GM19372 (cell line): ENCODE data around the gene HLA-B.
A peak's percentile ranks its signal among the peaks of the same experiment; 100 is the strongest.
"Not testable (repeated sequence)": the region's sequence is repeated elsewhere in the genome, so short reads cannot be mapped to it uniquely, and the experiment has no call there.

Experiments
- ATAC-seq: cut with Tn5 transposase; IDR thresholded peaks from one replicate; pipeline ENCODE4 v1.9.1; 2021; ENCODE audit warnings: mild to moderate bottlenecking, low read depth, moderate library complexity; ENCODE audit not compliant: unreplicated experiment

The HLA-B gene

DNA sequence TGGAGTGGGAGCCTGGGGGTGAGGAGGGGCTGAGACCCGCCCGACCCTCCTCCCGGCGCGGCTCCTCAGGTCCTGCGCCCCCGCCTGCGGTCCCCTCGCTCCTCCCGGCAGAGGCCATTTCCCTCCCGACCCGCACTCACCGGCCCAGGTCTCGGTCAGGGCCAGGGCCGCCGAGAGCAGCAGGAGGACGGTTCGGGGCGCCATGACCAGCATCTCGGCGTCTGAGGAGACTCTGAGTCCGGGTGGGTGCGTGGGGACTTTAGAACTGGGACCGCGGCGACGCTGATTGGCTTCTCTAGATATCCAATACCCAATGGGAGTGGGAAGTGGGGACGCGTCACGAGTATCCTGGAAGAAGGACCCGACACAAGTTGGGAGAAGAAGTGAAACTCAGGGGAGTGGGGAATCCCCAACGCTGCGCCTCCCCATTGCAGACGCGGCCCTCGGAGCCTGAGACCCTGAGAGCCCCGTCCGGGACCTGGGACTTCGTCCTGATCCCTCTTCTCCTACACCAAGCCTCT lies at the start of gene HLA-B:
TSS of gene HLA-B (minus strand) at position 234 of the 521 bp plus-strand sequence. CDS start at position 213, 21 bp downstream.
- peak; percentile 74 for ATAC-seq

DNA sequence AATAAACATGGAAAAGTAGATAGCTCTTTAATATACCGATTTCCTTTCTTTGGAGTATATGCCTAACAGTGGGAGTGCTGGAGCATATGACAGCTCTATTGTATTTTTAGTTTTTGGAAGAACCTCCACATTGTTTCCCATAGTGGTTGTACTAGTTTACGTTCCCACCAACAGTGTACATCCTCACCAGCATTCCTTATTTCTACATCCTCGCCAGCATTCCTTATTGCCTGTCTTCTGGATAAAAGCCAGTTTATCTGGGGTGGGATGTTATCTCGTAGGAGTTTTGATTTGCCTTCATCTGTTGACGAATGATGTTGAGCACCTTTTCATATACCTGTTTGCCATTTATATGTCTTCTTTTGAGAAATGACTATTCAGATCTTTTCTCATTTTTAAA lies 49.0 kb upstream of the HLA-B start:
- ATAC-seq, result no peak

DNA sequence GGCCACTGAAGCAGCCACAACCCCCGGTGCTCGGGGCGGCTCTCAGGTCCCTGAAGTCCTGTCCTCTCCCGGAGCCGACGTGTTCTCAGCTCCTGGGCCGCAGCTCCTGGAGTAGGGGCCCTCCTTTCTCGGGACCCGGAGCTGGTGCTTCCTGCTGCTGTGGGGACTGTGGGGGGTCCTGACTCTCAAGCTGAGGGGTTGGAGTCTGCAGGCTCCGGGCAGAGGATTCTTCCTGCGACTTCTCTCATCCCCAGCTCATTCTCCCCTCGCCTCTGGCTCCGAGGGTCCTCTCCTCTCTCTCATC lies 47.0 kb upstream of the HLA-B start:
- ATAC-seq, result not testable (repeated sequence)

DNA sequence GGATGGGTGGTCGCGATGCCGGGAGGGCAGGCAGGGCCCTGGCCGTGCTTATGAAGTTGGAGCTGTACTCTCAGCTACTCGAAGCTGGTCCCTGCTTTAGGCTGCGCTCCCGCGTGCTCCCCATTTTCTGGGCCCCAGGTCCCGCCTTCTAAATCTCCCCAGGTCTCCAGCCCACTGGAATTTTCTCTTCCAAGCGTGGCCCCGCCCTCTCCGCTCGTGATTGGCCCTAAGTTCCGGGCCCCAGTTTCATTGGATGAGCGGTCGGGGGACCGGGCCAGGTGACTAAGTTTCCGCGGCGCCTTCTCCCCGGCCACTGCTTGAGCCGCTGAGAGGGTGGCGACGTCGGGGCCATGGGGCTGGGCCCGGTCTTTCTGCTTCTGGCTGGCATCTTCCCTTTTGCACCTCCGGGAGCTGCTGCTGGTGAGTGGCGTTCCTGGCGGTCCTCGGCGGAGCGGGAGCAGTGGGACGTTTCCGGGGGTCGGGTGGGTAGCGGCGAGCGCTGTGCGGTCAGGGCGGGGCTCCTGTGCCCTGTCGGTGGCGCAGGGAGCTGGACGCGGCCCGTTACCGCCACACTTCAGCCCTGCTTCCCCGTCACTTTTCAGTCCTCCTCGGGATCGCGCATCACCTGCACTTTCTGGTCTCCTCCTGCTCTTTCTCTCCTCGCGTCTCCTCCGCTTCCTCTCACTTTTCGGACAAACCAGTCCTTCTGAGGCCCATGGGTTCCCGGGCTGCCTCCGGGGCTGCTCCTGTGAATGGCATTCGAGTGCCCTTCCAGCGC lies 46.5 kb upstream of the HLA-B start, which contains the start of gene MICA:
TSS of gene MICA (plus strand) at position 313 of the 778 bp plus-strand sequence. CDS start at position 351, 38 bp downstream.
- ATAC-seq, result peak; percentile 55

DNA sequence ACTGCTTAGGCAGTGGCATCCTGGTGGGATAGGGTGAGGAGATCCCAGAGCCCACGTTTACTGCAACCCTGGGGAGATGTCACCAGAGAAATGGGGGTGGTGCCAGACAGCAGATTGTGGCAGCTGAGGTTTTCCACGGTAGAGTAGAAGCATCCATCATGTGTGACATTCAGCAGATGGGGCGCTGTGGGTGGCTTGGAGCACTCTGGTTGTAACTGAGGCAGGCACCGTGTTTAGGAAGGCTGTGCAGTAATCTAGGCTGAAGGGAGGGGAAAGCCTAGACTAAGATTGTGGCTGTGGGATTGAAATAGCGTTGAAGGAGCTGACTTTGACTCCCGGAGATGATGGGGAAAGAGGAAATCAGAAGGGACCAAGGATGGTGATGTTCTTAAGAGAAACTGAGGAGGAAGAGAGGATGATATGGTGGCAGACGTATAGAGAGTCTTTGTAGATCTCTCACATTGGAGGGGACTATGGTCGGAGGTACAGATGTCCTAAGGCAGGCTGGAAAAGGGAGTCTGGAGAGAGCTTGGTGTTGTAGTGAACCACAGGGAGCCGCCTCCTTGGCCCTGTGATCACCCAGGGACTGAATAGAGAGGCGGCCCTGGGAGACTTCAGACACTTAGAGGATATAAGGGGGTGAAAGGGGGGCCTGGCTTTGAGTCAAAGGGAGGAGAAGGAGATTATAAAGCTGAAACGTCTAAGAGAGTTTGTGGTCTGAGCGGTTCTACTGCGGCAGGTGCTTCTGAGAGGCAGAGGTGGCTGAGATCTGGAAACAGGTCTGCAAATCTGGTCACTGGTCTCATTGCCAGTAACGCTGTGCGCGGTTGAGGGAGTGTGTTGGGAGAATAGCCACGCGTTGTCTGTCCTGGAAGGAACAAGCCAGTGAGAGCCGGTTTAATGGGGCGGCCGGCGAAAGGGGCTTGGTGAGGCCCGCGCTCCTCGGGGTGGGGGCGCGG lies 45.6 kb upstream of the HLA-B start:
- ATAC-seq, result no peak

DNA sequence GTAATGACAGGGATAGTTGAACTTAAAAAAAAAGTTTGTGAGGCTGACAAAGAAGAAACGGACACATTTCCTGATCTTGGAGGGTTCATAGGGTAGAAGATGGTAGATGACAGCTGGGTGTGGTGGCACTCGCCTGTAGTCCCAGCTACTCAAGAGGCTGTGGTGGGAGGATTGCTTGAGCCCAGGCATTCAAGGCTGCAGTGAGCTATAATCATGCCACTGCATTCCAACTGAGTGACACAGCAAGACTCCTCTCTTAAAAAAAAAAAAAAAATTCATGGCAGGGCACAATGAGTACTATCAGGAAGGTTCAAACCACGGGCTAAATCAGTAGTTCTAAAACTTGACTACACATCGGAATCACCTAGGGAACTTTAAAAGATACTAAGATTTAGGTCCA lies 44.4 kb upstream of the HLA-B start:
- no peak for ATAC-seq

DNA sequence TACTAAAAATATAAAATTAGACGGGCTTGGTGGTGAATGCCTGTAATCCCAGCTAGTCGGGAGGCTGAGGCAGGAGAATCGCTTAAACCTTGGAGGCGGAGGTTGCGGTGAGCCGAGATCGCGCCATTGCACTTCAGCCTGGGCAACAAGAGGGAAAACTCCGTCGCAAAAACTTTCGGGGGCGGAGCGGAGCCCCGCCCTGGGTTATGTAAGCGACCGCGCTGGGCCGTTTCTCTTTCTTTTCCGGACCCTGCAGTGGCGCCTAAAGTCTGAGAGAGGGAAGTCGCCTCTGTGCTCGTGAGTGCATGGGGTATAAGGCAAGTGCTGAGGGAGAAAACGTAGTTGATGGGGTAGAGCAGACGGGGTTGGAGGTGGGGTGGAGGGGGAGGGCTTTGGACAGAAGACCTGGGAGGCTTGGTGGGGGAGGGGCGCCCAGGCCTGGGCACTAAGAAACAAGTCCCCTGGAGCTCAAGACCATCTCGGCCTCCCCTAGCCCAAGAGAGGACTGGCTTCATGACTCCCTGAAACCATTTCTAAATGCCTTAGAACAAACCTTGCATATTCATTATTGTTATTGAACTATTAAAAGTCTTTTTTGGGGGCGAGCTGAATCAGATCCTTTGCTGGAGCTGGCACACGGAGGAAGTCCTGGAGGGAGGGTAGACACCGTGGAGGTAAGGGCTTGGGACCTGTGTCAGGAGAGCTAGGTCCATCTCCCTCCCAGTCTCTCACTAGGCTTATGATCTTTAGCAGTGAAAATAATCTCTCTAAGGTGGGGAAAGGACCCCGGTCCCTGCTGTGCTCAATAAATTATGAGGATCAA lies 43.7 kb upstream of the HLA-B start:
- ATAC-seq, result peak; percentile 41

DNA sequence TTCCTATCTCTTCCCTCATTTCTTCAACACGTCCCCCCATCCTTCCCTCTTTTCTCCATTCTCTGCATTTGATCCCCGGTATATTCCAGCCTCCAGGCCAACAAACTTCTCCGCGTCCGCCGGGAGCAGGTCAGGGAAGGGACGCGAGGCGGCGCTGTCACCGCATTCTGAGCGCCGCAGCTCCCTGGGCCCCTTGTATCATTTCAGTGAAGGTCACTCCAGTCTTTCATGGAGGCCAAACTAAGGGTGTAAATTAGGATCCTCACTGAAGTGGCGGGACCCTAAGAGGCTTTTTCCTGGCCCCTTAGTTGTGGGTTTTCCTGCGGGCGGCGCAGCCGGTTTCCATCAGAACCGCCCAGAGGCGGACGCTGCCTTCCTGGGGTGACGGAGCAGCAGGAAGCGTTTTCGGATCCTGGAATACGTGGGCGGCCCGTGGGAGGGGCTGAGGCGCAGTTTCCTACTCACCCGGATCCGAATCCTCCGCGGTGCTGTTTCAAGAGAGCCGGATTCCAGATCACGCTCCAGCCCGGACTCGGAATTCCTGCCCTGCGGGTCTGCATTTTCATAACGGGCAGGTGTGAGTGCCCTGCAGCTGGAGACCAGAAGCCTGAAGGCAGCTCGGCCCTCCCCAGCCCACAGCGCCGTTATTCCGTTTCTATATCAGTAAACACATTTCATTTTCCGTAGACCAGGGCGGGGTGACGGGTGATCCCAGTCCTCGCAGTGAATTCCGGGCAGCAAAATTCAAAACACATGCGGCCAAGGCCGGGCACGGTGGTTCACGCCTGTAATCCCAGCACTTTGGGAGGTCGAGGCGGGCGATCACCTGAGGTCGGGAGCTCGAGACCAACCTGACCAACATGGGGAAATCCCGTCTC lies 42.8 kb upstream of the HLA-B start:
- peak; percentile 40 for ATAC-seq

DNA sequence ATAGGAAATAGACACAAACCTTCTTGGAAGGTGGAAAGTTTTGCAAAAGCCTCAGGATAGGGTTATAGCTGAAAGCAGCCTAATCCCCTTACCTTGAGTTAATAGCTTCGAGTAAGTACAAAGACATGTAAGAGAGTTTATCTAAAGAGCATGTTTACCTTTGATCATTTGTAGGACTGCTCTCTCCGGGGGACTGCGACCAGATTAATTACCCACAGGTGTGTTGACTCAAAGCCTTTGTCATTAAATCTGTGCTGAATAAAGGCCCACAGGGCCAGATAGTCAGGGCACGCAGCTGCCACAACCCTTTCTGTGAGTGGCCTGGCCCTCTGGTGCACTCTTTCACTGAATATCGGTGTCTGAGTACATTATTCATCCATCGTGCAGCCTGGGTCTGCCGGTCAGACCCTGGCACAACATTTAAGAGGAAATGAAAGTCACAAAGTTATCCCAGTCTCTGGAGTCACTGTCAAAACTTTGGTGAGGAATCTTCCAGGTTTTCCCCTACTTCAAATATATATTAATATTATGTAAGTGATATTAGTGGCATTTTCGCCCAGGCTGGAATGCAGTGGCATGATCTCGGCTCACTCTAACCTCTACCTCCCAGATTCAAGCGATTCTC lies 41.0 kb upstream of the HLA-B start:
- no peak for ATAC-seq

DNA sequence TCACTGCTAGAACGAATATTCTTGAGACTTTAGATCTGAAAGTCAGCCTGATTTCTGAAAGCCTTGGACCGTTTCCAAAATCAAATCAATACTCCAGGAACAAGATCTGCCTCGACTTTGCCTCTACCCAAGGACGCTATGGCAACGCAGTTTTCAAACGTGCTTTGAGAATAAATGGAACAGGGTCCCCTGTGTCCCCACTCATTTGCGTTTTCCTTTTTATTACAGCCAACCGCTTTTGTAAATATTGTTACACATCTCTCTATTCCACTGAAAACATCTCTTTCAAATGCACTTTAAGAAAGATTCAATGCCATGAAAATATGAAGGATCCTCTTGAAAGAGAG lies 40.1 kb upstream of the HLA-B start:
- ATAC-seq, result not testable (repeated sequence)

DNA sequence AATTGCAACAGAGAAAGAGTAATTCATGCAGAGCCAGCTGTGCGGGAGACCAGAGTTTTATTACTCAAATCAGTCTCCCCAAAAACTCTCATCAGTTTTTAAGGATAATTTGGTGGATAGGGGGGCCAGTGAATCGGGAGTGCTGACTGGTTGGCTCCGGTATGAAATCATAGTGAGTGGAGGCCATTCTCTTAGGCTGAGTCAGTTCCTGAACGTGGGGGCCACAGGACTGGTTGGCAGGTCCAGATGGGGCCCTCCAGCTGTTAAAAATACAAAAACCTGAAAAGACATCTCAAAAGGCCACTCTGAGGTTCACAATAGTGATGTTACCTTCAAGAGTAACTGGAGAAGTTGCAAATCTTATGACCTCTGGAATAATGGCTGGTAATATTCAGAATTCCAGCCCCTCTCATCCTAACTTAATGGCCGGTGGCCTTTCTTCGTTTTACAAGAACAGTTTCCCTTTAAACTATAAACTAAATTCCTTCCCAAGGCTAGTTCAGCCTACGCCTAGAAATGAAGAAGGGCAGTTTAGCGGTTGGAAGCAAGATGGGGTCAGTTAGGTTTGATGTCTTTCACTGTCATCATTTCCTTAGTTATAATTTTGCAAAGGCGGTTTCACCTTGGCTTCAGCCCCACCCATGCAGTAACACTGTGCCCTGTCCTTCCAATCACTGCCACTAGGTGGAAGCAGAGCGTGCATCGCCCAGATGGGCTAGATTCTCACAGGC lies 39.6 kb upstream of the HLA-B start:
- ATAC-seq, result no peak

DNA sequence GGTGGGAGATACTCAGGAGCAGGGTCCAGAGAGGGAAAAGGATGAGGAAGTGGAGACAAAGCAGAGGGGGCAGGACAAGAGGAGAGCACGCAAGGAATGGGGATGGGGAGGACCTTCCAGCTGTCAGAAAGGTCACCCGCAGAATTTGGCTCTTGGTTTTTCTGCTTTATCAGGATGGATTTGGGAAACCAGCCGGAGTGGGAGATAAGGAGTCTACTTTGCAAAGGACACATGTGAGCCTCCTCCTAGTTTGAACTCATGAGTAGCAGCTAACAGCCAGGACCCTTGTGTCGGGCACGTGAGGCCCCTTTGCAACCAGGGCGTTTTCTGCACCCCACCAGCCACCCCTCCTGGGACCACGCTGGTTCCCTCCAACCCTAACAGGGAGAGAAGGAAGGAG lies 38.9 kb upstream of the HLA-B start:
- no peak for ATAC-seq

DNA sequence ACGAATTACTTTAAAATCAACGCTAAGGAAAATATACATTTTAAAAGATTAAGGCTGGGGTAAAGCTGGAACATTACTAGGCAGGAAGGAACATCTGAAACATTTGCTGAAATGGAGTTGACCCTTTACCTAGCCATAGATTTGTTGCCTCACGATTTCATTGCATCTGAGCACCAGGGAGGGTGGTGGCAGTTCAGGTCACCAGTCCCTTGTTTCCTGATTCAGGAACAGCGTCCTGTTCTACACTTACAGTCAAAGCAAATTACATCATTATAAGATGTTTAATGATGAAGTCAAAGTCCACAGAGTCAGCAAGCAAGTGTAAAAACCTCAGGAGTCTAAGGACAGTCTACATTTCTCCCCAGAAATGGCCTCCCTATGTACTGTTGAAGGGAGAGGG lies 37.4 kb upstream of the HLA-B start:
- no peak for ATAC-seq

DNA sequence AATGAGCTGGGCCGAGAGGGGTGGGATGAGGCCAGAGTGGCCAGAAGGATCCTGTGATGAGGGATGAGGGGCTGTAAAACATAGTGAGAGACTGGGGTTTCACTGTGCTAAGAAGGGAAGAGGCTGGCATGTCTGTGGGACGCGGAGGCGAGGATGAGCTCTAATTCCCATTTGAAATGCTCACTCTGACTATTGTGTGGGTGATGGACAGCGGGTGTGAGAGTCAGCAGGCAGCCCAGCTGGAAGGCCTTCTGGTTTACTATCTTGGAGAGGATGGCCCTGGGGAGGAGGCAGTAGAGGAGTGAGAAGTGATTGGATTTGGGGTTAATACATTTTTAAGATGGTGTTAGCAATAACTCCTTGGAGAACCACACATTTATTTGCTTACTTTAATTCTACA lies 37.0 kb upstream of the HLA-B start:
- ATAC-seq, result no peak

DNA sequence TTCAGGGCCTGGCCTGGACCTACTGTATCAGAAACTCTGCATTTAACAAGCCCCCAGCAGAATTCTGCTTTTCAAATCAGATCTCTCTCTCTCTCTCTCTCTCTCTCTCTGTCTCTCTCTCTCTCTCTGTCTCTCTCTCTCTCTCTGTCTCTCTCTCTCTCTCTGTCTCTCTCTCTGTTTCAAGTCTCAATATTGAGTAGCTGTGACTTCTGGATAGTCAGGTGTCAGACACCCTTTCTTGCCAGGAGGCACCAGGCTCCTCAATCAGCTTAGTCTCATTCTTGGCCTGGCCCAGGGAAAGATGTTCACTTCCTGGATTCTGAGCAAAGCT lies 32.8 kb upstream of the HLA-B start:
- ATAC-seq, result not testable (repeated sequence)

DNA sequence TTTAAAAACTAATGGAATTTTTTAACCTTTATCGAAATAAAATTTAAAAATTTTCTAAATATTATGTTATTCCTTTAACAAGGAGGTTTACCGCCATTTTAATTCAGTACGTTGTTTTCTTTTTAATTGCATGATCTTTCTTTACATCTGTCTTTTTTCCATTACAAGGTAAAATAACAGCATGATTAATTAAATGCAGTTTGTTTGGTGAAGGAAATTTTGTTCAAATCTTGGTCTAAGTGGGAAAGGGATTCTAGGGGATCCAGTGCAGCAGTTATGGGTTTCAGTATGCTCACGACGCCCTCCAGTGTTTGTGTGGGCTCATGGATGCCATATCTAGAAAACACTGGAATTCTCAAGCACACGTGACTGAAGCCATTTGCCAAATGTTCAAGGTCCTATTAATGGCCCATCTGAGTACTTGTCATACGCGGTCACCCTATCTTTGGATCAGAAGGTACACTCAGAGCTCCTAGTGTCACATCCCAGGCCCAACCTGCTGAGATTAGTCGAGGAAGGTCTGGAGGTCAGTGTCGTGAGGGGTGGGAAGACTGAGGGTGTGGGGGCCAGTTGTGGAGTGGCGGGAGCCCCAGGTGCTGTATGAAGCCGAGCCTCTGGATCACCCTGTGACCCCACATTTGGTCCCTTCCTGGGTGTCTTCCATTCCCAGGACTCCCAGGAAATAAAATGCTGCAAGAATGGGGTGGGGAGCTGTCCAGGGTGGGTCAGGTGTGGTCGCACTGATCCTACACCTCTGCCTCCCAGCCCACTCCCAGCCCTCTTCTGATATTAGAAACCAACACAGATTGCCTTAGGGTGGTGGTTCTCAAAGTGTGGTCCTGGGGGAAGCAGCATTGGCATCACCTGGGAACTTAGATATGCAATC lies 32.2 kb upstream of the HLA-B start:
- not testable (repeated sequence) for ATAC-seq

DNA sequence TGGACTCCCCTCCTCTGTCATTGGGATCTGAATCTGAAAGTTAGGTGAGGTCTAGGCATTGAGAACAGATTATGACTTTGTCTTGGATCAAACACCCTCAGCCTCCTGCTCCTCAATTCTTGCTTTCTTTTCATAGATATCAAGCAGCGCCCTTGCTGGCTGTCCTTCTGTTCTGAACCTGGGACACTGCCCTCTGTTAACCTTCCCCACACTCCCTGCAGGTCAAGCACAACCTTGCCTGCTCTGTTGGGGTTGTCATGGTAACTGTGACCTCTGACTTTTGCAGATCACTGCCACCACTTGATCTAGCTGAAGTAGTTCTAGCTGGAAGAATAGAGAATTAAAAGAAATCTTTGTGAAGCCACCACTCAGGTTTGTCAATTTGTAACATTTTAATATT lies 30.0 kb upstream of the HLA-B start:
- no peak for ATAC-seq

DNA sequence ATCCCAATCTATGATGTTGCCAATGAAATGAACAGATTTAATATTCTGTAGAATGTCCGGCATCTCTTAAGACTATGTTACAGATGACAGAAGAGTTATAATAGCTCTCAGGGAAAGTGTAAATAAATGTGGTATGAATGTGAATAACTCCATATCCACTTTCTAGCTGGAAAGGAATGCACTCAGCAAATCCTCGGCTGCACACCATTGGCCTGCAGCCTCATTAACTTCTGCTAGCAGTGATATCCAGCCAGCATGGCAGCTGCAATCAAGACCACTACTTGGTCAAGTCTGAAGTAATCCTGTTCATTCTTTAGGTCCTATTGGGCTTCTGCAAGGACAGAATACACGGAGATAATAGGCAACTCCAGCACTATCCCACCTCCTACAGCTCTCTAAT lies 29.1 kb upstream of the HLA-B start:
- ATAC-seq, result no peak
